Umbilical cord (tissue), 2 donors: ENCODE results near the gene HEPACAM2. TPM values are rescaled to one million over a fixed set of nuclear protein-coding genes. Genes with fewer than 3 reads are reported as not detected.

Experiments
- DNase-seq: peaks from one replicate; pipeline ENCODE4 v3.0.0-alpha.2; 2015; ENCODE audit warnings: low spot score
- total RNA-seq: library from RNA; depleted of rRNA; stranded (reverse); fragments of >200 nt; gene quantifications from one replicate; pipeline ENCODE4 v1.2.3, GENCODE V29; 2014; ENCODE audit warnings: low replicate concordance; ENCODE audit not compliant: insufficient read depth

HEPACAM2 gene
- 4.3 TPM for total RNA-seq

DNA sequence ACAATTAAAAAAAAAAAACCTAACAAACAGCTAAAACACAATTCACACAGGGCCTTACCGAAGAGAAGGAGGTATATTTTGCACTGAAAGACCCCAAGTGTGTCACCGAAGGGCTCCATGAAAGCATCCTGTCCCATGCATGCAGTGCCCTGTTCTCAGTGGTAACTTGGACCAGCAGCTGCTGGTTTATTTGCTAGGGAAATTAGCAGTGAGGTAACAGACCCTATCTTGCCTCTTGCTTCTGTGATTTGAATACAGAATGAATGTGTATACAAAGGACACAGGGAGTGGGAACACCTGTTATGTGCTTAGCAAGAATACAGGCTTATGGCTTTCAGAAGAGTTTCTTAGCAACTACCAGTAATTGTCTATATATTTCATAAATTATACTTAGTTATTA is at the start of gene HEPACAM2:
HEPACAM2 (minus strand) TSS at position 160 of the 400 bp plus-strand sequence.
- DNase-seq, result no peak

DNA sequence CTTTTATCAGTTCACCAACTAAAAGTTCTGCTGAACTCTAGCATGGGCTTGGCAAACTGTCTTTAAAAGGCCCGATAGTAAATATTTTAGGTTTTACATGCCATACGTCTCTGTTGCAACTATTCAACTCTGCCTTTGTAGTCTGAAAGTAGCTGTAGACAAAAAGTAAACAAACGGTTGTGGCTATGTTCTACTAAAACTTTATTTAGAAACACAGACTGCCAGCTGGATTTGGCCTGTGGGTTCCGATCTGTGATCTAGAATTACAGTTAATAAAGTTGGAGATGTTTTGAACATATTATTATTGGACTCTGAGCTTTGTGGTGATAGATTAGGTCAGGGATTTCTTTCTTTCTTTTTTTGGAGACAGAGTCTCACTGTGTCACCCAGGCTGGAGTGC is 39.0 kb upstream of the HEPACAM2 start:
- DNase-seq, result no peak

DNA sequence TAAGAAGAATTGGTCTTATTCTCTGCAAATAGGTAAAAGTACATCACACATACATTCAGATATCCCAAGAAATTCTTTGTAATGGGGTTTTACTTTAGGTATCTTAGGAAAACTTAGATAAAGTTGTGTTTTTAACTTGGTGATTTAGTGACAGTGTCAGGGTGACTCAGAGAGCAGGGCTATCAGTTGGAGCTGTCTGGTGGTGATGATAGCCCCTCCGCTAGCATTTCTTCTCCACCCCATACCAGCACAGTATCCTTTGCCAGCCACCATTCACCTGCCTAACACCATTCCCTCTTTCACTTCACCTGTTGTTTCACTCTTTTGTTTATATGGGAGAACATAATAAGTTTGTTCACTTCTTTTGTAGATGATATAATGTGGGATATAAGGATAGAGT is 36.3 kb upstream of the HEPACAM2 start:
- no peak for DNase-seq

DNA sequence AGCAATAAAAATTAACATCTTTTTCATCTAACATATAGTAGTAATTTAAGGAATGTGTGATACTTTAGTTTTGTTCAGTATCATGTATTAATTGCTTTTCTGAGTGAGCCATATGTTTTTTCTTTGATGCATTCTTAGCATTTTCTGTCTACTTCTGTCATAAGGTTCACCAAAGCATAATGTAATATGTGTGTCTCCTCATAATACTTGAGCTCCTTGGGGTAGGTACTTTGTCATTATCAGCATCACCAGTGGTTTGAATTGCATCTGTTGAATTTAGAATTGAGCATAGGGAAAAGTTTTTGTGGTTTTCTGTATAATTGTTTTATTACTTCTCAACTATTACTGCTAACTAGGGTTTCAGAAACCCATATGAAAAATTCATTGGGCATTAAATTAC is 32.4 kb upstream of the HEPACAM2 start:
- no peak for DNase-seq

DNA sequence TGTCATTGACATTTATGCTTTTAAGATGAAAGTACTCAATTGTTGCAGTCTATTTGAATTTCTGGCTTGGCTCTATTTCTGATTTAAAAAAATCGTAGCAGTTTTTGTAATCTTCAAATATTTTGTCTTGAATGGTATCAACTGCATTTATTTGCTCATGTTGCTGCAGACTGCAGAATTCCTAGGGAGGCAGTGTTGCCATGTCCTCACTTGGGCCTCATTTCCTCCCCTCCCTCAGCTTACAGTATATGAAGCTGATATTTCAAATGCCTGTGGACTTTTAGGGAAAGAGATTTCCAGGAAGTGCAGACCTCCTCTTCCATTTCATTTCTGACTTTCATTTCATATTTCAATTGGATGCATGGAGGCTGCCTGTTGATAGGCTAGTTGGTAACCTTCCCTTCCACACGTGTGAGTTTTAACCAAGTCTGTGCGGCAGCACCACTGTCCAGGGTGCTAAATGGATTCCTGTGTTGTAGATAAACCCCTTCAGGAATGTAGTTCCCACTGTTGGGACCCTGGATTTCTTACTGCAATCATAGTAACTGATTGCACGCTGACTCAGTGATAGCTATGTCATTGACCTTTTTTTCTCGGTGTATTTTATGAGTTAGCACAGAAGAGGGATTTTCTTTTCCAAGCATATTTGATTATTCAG is 23.4 kb upstream of the HEPACAM2 start:
- peak; percentile 20 for DNase-seq

DNA sequence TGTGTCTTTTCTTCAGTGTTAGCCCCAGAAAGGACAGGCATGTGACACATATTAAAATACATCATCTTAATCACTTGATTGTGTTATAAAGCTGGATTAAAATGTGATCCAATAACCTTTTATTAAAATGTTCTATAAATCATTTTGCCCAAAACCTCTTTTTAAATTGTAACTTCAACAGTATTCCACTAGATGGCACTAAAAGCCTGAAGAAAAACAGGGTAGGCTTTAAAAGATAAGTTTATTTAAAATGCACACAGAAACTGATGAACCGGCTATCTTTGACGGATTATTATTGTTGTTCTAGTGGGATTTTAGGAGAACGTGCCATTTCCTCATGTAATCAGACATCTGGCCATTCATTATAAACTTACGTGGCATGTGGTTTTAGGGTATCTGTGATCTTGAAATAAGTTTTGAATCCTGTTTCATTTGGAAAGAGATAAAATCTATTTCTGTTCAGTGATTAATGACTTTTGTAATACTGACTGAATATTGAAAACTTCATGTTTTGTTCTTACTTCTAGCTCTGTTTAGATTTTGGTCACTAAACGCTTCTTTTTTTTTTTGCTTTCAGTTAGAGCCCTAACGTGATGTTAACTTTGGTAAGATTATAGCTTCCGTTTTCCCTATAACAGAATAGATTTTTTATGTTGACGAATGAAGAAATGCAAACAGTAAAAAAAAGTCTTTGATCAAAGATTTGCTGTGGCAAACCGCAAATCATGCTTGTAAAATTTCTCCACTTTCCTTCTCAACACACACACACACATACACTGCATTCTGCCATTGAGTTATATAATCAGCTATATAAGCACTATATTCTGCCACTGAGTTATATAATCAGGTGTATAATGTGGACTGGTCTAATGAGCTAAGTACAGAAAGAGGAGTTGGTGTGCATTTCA is 19.5 kb upstream of the HEPACAM2 start:
- DNase-seq, result peak; percentile 42

DNA sequence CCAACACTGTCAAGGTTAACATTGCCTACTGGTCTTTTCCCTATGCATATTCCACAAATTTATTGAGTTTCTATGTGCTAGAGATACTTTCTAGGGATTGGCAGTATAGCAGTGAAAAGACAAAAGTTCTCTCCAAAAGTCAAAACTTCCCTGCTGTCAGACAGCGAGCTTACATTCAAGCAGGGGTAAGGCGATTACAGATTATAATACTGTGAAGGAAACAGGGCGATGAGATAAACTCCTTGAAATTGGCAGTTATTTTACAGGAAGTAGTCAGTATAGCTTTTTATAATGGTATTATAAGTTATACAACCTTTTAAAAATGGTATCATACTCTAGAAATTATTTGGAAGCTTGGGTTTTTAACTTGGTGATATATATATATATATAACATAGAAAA is 15.8 kb upstream of the HEPACAM2 start:
- no peak for DNase-seq

DNA sequence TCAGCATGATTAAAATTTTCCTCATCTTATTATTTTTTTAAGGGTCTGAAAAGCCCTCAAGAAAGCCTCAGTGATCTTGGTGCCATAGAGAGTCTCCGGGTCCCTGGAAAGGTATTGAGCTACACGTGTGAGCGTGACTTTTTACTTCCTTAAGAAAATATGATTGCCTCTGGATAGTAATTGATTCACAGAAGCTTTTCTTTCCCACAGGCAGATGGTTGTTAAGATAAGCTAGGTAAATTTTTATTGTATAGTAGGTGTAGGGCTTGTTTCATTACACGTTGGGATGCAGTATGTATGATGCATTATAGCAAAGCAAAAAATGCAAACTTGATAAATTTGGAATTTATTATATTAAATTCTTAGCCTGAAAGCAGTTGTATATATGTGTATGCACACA is 13.6 kb upstream of the HEPACAM2 start:
- DNase-seq, result no peak

DNA sequence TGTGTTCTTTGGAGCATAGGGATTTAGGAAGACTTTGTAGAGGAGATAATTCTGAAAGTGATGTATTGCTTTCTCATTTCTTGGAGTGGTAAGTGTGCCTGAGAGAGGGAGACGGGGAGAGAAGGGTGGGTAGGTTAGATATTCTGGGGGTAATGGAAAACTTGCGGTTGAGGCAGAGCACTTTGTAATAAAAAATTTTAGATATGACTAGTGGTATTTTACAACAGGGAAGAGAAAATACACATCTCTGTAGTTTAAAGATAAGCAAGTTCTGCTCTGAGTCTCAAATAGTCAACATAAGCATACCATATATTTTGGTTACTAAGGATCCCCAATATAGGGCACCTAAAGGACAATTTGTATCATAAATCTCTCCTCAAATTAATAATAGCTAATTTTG is 12.5 kb upstream of the HEPACAM2 start:
- peak; percentile 5 for DNase-seq

DNA sequence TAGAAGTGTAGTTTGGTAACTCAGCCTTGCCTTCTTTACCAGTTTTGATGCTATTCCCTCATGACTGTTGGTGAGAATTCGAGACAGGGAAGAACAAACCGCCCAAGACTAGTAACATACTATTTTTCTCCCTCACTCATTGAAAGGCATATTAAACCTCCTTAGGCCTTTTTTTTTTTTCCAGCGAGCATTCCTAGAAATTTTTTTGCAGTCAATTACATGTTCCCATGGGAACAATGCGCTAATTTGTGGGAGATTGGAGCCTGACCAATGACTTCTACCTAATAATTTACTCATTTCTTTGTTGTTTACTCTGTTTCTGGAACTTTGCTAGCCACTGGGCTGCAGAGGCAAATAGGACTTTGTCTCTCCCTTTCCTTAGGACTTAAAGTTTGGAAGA is 11.9 kb upstream of the HEPACAM2 start:
- no peak for DNase-seq

DNA sequence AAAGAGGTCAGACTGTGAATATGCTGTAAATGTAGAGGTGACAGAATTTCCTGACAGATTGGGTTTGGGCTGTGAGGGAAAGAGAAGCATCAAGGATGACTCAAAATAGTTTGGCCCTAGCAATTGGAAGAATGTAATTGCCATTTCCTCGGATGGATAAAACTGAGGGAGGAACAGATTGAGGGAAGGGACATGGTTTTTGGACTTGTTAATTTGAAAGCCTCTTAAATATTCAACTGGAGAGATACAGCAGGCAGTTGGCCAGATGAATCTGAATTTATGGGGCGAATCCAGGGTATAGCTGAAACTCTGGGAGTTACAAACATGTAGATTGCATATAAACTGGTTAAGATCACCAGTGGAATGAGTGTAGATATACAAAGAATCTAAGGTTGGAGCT is 9.3 kb upstream of the HEPACAM2 start:
- DNase-seq, result no peak

DNA sequence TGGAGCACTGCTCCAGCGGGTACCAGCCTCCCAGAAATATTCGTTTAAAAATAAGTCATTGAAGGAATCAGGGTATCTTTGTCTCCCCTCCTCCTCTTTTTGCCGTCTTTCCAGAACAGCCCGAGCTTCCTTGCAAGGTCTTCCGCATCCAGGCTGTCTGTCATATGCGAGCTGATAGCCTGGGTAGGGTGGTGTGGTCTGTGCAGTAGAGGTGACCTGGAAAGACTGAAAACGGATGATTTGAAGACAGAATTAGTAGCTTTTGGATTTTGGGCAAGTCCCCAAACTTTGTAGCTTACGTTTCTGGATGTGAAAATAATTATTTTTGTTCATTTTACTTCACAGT is 6.4 kb upstream of the HEPACAM2 start:
- DNase-seq, result no peak

DNA sequence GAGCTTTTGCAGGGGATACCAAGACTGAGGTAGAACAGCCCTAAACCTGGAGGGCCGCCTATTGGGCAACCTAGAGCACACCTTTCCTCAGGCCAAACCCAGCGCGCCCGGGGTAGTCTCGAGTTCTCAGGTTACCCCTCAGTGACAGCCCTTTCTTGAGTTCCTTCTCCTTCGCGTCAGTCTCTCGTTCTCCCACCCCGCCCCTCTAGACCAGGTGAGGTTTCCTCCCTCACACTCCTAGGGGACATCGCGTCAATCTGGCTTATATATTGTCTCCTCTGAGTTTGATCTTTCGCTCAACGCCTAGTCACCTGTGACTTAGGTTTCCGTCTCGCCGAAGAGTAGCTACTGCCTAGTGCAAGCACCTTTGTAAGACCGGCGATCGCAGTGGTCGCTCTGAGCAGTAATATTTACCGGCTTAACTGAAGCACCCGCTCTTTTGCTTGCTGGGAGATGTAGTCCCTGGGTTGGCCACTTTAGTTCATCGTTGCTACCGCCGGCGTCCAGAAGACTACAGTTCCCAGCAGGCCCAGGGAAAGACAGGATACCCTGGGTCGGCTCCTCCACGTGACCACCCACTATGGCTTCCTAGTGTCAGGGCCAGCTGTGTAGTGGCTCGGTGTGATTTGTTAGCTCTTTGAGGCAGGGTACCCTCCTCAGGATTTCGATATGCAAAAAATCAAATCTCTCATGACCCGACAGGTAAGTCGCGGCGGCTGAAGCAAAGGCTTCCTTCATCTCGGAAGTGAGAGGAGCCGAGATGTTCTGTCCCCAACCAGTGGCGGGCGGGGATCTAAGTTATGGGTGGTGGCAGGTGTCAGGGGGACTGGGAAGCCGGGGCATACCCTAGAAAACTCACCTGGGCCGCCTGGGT is 5.8 kb upstream of the HEPACAM2 start, which contains the start of gene VPS50:
VPS50 (plus strand) TSS at position 568 of the 874 bp plus-strand sequence; CDS start at position 670, 102 bp downstream.
- peak; percentile 99 for DNase-seq

DNA sequence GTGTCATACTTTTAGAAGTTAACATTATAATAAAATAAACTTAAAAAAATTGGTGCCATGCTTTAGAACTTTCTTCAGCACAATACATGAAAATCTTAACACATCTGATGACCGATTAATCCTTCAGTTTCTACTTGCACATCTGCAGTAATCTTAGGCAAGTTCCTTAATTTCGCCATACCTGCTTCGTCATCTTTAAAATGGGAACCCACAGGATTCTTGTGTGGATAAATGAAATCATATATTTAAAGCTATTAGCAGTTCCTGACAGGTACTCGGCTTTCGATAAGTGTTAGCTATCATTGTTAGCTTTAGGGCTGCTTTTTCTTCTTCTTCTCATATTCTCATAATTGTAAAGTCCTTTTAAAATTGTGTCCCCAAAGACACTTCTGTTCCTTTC is 5.0 kb upstream of the HEPACAM2 start:
- no peak for DNase-seq

DNA sequence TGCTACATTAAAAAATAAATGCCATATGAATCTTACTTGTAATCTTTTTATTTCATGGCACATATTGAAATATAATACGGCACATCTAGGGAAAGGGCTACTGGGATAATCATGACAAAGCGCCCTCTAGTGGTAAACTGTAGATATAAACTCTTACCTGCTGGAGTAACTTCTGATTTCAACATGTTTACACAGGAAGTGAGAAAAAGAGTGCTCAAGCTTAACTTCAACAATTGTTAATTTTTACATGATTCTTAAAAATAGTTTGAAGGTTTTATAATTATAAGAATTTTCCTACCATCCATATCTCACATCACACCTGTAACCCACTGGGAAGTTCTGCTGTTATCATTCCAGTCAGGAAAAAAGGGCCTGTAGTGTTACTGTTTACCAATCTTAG is 2.0 kb upstream of the HEPACAM2 start:
- peak; percentile 46 for DNase-seq

DNA sequence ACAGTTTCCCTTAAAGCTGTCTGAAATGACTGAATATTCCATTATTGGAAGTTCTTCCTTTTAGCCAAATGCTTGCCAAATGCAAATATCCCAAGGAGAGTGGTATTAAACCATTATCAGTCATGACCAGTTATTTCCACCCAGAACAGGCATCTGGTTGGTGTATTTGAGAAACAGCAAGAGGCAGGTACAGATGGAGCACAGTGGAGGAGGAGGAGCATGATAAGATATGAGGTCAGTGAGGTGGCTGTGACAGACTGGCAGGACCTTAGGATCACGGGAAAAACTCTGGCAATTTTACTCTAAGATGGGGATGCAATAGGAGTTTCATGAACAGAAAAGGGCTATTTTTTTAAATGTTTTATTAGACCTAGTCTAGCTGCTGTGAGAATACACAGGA is 6.4 kb downstream of the HEPACAM2 start:
- no peak for DNase-seq

DNA sequence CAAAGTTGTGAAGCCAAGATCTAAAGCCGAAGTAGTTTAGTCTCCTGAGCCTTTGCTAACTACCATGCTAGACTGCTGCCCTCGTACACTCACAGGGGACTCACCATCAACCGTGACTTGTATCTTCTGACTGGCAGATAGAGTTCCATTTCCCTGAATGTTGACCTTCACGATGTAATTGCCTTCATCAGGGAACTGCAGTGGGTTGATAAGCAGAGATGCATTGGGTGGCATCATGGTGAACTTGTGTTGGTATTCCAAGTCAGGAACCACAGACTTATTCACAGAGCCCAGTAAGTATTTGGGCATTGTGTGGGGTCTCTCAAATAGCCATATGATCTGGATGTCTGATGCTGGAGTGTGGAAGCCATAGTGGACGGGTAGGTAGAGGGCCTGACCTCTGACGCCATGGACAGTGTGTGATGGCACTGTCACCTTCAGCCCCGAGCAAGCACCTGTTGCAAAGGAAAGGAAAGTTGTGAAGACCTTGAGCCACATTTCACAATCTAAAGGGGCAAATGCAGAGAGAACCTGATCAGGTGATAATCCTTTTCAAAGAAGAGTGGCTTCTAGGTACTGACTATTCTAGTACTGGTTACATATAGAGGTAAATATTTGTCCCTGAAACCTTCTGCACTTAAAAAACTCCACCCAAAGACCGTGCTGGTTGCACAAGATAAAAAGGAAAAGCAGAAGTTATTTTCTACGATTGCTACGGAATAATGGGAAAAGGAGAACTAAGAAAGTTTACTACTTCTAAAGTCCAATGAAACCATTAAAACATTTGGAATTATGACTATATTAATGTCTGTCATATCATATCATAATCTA is 7.1 kb downstream of the HEPACAM2 start:
- DNase-seq, result no peak

DNA sequence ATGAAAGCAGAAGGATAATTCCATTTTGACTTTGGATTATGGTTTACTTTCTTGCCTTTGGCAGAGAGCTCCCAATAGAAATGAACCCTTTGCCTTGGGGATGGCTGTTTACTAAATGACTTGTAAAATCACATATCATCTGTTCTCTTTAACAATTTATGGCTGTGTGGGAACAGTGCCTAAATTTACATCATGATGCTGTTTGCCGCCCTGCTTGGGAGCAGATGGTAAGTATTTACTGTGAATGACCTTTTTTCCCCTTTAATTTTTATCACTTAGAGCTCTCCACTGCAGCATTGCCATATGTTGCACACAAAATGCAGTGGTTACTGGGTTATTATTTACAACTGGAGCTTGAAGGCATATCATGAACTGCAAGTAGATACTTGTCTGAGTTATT is 13.4 kb downstream of the HEPACAM2 start:
- no peak for DNase-seq

DNA sequence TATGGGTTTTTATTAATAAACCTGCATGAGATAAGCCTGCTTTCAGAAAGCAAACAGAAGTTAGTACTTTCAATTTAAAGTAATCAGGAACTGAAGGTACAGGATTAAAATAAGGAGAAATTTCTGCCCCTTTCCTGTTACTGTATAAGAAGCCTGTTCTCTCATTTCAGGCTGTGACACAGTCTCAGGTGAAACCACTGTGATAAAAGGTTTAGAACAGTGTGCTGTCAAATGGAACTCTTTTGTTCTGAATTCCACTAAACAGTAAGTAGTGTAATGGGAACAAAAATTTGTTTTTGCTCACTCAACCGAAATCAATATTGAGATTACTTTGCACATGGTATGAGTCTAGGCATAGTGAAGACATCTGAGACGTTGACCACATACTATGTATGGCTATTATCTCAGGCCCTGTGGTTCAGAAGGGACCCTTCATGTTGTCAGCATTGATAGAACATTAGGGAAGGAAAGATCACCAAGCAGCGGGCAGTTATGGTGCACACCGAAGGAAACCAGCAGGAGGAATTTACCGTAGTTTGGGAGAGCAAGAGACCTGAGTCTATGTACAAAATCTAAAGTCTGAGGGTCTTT is 14.9 kb downstream of the HEPACAM2 start:
- DNase-seq, result no peak

DNA sequence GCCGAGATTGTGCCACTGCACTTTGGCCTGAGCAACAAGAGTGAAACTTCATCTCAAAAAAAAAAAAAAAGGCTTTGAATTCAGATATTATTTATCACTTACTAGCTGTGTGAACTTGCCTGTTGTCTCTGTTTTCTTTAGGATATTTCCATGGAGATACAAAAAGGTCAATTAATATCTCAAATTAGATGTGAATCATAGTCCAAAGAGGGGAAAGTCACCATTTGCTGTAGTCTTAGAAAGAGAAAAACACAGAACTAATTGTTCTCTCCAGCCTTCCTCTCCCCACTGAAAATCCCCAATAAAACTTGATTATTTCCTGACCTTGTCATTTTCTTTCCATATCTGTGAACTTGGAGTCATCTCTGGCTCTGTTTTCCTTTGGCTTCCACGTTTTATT is 21.2 kb downstream of the HEPACAM2 start:
- DNase-seq, result no peak

DNA sequence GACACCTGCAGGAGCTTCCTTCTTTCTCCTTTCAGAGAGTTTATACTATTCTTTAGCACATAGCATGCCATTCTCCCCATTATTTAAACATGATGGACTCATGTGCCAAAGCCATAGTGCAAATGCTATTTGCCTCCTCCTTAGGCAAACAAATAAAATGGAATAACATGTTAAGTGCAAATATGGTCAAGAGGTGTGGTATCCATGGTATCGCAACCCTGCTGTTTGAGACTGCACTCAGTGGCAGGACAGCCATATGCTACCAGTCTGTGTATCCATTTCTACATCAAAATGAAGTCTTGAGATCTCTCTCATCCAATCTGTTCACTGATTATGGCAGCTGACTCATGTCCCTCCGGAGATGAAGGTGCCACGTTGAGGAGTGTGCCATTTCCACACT is 22.8 kb downstream of the HEPACAM2 start:
- no peak for DNase-seq
